Activated naive CD4-positive, alpha-beta T cell treated with anti-CD3 and anti-CD28 coated beads, Interleukin-2, amount 10 ng/mL, durations not matched to agents 7 days and 5 days (primary cell): Measurements from ENCODE around the gene KCND2.
"Not testable (repeated sequence)": the region's sequence is repeated elsewhere in the genome, so short reads cannot be mapped to it uniquely, and the experiment has no call there.

Source experiments
- CTCF ChIA-PET: fragments of 350-600 bp; sonication (Branson Sonifier 250); formaldehyde crosslinking; loops from one replicate; lab custom pipeline; 2021; ENCODE audit warnings: antibody characterized with exemption; lab: Charles Lee
- DNase-seq: peaks from one replicate; pipeline ENCODE4 v3.0.0-alpha.2; 2020
- H3K27ac Mint-ChIP-seq: one replicate; pipeline ENCODE4 v1.8.0; 2021; ENCODE audit warnings: mild to moderate bottlenecking, moderate library complexity, mixed read lengths
- H3K27me3 Mint-ChIP-seq: one replicate; pipeline ENCODE4 v1.8.0; 2021; ENCODE audit warnings: mild to moderate bottlenecking, mixed read lengths
- H3K36me3 Mint-ChIP-seq: one replicate; pipeline ENCODE4 v1.8.0; 2021; ENCODE audit warnings: mixed read lengths
- H3K4me1 Mint-ChIP-seq: one replicate; pipeline ENCODE4 v1.8.0; 2021; ENCODE audit warnings: mixed read lengths
- H3K4me3 Mint-ChIP-seq: one replicate; pipeline ENCODE4 v1.8.0; 2021; ENCODE audit warnings: mild to moderate bottlenecking, moderate library complexity, mixed read lengths
- H3K9me3 Mint-ChIP-seq: one replicate; pipeline ENCODE4 v1.8.0; 2021; ENCODE audit warnings: mixed read lengths

KCND2 gene

GRCh38 chr7:120658516-120658915, 385.5 kb downstream of the KCND2 start:
- CTCF ChIA-PET: no interaction called here
- Mint-ChIP-seq H3K4me1 (no peaks in the 10 kb centered on the region), H3K27me3 (no peaks in the 10 kb centered on the region), H3K36me3 (no peaks in the 10 kb centered on the region), H3K9me3 (no peaks in the 10 kb centered on the region), H3K27ac (no peak overlapping the region), H3K4me3 (no peak overlapping the region)
- DNase-seq: no peak

- H3K27ac Mint-ChIP-seq: no peak overlapping the region
- no peaks in the 10 kb centered on the region for H3K27me3 Mint-ChIP-seq
- no peak for DNase-seq
- H3K4me3 Mint-ChIP-seq: no peak overlapping the region
- H3K36me3 Mint-ChIP-seq: no peaks in the 10 kb centered on the region
- no peaks in the 10 kb centered on the region for H3K4me1 Mint-ChIP-seq
- no peaks in the 10 kb centered on the region for H3K9me3 Mint-ChIP-seq
- CTCF ChIA-PET: no interaction called here
Observed at GRCh38 chr7:120662291-120662690, 389.3 kb downstream of the KCND2 start.

GRCh38 chr7:120665068-120665467, 392.1 kb downstream of the KCND2 start:
- H3K4me3 Mint-ChIP-seq: no peak overlapping the region
- DNase-seq: no peak
- no peaks in the 10 kb centered on the region for H3K9me3 Mint-ChIP-seq
- CTCF ChIA-PET: no interaction called here
- no peaks in the 10 kb centered on the region for H3K36me3 Mint-ChIP-seq
- no peak overlapping the region for H3K27ac Mint-ChIP-seq
- H3K27me3 Mint-ChIP-seq: no peaks in the 10 kb centered on the region
- H3K4me1 Mint-ChIP-seq: no peaks in the 10 kb centered on the region

DNA sequence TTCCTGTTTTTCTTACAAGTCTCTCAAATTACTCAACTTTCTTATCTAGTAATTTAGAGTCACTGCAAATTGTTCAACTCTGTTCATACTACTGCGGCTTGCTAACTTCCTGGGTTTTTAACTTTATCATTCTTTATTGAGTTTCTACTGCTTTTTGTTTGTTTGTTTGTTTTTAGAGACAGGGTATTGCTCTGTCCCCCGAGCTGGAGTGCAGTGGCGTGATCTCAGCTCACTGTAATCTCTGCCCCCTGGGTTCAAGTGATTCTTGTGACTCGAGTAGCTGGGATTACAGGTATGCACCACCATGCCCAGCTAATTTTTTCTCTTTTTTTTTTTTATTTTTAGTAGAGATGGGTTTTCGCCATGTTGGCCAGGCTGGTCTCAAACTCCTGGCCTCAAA, 402.1 kb downstream of the KCND2 start:
- Mint-ChIP-seq H3K27ac (no peak overlapping the region), H3K4me3 (no peak overlapping the region)

GRCh38 chr7:120677535-120677934, 404.6 kb downstream of the KCND2 start:
- no peak for DNase-seq
- Mint-ChIP-seq H3K4me1 (no peaks in the 10 kb centered on the region), H3K4me3 (no peak overlapping the region), H3K27me3 (no peaks in the 10 kb centered on the region), H3K9me3 (no peaks in the 10 kb centered on the region), H3K27ac (no peak overlapping the region), H3K36me3 (no peaks in the 10 kb centered on the region)
- CTCF ChIA-PET: no interaction called here

More for the DNA sequence above, 402.1 kb downstream of the KCND2 start:
- Mint-ChIP-seq H3K36me3 (no peaks in the 10 kb centered on the region), H3K4me1 (no peaks in the 10 kb centered on the region), H3K9me3 (peaks cover 1% of the 10 kb centered on the region), H3K27me3 (no peaks in the 10 kb centered on the region)
- DNase-seq: no peak
- CTCF ChIA-PET: no interaction called here

DNA sequence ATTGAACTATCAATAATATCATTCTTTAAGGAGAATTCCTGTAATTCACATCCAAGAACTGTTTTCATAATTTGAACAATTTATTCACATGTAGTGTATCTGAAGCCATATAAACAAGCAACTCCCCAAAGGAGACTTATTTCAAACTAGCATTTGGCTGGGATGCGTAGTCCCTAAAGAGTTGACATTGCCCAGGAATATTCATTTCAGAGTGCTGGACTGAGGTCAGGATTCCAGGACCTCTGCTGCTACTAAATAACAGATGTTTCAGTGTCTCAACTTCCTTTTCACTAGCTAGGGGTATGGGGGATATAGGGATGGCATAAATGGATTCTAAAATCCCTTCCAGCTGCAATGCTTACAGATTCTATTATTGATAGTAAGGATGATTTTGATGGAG, 408.0 kb downstream of the KCND2 start:
- CTCF ChIA-PET: no interaction called here
- Mint-ChIP-seq H3K27me3 (no peaks in the 10 kb centered on the region), H3K27ac (no peak overlapping the region), H3K9me3 (no peaks in the 10 kb centered on the region), H3K4me1 (no peaks in the 10 kb centered on the region), H3K4me3 (no peak overlapping the region), H3K36me3 (no peaks in the 10 kb centered on the region)
- no peak for DNase-seq

- no peak overlapping the region for H3K4me3 Mint-ChIP-seq
Observed at GRCh38 chr7:120684463-120684862, 411.5 kb downstream of the KCND2 start.

DNA sequence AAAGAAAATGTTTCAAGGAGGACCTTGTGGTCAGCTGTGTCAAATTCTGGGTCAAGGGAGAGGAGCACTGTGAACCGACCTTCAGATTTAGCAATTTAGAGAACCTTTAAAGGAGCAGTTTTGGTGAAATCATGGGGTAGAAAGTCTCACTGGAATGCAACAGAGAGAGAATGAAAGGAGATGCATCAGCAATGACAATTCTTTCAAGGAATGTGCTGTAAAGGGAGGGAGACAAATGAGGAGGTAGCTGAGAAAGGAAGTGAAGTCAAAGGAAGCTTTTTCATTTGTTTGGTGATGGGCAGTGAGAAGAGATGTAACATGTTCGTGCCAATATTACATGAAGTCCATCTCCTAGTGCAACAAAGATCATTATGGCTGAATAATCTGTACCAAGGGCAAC, 418.9 kb downstream of the KCND2 start:
- DNase-seq: no peak
- Mint-ChIP-seq H3K9me3 (no peaks in the 10 kb centered on the region), H3K36me3 (no peaks in the 10 kb centered on the region), H3K27me3 (no peaks in the 10 kb centered on the region), H3K4me3 (no peak overlapping the region), H3K4me1 (no peaks in the 10 kb centered on the region), H3K27ac (no peak overlapping the region)
- CTCF ChIA-PET: no interaction called here

More at GRCh38 chr7:120684463-120684862, 411.5 kb downstream of the KCND2 start:
- no peaks in the 10 kb centered on the region for H3K36me3 Mint-ChIP-seq
- H3K9me3 Mint-ChIP-seq: no peaks in the 10 kb centered on the region
- no peaks in the 10 kb centered on the region for H3K4me1 Mint-ChIP-seq
- CTCF ChIA-PET: no interaction called here
- H3K27ac Mint-ChIP-seq: no peak overlapping the region
- DNase-seq: no peak
- H3K27me3 Mint-ChIP-seq: no peaks in the 10 kb centered on the region

DNA sequence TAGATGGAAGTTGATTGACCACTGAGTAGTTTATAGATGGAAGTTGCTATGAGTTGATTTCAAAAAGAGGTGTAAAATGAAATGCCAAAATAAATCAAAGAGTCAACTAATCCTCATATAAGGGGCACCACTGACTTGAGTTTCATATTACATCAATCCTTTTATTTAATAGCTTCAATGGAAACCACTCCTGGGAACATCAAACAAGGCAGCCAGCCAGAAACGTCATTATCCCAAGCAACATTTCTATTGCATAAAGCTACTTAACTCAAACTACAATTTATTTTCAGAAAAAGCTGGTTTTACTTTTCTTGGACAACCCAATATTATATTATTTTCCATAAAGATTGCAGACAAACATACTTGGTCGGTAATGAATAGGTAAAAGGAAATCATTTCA, 422.9 kb downstream of the KCND2 start:
- H3K27me3 Mint-ChIP-seq: no peaks in the 10 kb centered on the region
- H3K27ac Mint-ChIP-seq: no peak overlapping the region
- H3K9me3 Mint-ChIP-seq: no peaks in the 10 kb centered on the region
- DNase-seq: no peak
- CTCF ChIA-PET: no interaction called here
- H3K4me1 Mint-ChIP-seq: no peaks in the 10 kb centered on the region
- H3K36me3 Mint-ChIP-seq: no peaks in the 10 kb centered on the region
- H3K4me3 Mint-ChIP-seq: no peak overlapping the region

GRCh38 chr7:120700796-120701195, 427.8 kb downstream of the KCND2 start:
- no peaks in the 10 kb centered on the region for H3K36me3 Mint-ChIP-seq
- H3K4me1 Mint-ChIP-seq: no peaks in the 10 kb centered on the region
- no peak overlapping the region for H3K27ac Mint-ChIP-seq
- no peaks in the 10 kb centered on the region for H3K27me3 Mint-ChIP-seq
- H3K4me3 Mint-ChIP-seq: no peak overlapping the region
- CTCF ChIA-PET: no interaction called here
- DNase-seq: no peak
- H3K9me3 Mint-ChIP-seq: no peaks in the 10 kb centered on the region

DNA sequence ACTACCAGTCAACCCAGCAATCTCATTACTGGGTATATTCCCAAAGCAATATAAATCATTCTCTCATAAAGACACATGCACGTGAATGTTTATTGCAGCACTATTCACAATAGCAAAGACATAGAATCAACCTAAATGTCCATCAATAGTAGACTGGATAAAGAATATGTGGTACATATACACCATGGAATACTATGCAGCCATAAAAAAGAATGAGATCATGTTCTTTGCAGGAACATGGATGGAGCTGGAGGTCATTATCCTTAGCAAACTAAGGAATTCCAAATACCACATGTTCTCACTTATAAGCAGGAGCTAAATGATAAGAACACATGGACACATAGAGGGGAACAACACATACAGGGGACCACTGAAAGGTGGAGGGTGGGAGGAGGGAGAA, 429.4 kb downstream of the KCND2 start:
- DNase-seq, H3K27ac Mint-ChIP-seq, H3K9me3 Mint-ChIP-seq, H3K4me1 Mint-ChIP-seq, H3K27me3 Mint-ChIP-seq, H3K4me3 Mint-ChIP-seq, H3K36me3 Mint-ChIP-seq, CTCF ChIA-PET: not testable (repeated sequence)

DNA sequence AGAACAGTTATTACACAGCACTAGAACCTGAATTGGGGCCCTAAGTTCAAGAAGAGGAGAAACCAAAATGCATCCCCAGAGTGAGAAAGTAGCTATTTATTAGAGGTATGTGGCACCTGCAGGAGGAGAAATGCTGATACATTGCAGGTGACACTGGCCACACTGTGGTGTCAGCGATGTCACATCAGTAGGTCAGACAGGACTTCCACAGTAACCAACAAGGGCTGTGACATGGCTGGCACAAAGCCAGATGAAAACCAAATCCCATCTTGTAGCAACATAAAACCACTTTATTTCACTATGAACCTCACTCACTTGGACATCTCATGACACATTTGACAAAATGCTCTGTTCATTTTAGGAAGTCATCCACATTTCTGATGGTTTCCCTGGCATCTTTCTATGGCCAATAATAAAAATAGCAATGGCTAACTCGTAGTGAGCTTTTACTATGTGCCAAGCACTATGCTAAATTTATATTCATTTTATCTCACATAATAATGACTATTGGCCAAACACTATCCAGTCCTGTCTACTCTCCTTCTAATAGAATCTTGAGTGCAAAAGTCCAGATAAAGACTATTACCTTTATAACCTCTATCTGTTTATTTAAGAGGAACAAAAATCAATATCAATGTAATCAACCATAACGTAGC, 430.7 kb downstream of the KCND2 start:
- CTCF ChIA-PET: no interaction called here
- Mint-ChIP-seq H3K4me1 (no peaks in the 10 kb centered on the region), H3K36me3 (no peaks in the 10 kb centered on the region), H3K9me3 (no peaks in the 10 kb centered on the region), H3K27ac (no peak overlapping the region), H3K4me3 (no peak overlapping the region), H3K27me3 (no peaks in the 10 kb centered on the region)
- no peak for DNase-seq

DNA sequence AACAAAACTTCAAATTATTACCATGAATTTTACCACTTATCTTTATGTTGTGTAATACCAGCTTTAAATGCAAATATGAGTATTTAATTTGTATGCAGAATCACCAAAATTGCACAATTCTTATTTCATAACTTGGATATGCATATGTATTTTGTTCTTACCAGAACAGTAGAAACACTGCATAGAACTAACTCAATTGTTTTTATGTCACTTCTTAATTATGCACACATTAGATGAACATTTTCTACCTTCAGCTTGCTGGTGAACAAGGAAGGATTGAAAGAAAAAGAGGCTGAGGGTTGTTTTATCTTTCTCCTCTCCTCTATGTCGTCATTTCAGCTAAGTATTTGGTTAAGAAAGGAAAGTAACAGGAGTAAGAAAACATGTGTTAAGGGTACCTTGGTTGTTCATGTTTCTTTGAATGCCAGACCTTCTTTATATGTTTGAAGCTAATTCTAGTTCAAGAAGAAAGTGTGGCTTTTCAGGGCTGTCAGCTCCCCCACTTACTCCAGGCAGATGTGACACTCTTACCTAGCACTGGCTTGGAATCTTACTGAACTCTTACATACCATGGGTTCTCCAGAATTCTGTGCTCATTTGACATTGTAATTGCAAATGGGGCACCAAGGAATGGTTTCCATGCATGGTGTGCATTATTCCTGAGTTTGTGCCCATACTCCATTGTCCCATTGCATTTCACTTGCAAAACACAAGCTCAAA, 436.4 kb downstream of the KCND2 start:
- Mint-ChIP-seq H3K27me3 (no peaks in the 10 kb centered on the region), H3K4me1 (no peaks in the 10 kb centered on the region), H3K27ac (no peak overlapping the region), H3K9me3 (no peaks in the 10 kb centered on the region), H3K4me3 (no peak overlapping the region), H3K36me3 (no peaks in the 10 kb centered on the region)
- no peak for DNase-seq
- CTCF ChIA-PET: no interaction called here

DNA sequence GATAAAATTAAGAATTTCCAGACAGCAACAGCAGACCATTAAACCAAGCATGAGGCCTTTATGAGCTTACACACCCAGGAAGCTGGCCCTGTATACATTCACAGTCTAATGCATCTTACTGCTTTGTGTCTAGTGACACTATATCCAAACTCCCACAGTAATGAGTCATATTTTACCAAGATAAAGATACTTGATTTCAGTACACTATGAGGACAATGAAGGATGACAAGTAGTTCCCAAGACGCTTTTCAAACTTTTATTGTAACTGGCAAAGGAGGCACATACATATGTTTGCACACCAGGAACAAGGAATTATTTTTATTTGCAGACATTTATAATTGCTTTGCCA, 437.0 kb downstream of the KCND2 start:
- Mint-ChIP-seq H3K27me3 (no peaks in the 10 kb centered on the region), H3K9me3 (no peaks in the 10 kb centered on the region), H3K4me3 (no peak overlapping the region), H3K4me1 (no peaks in the 10 kb centered on the region), H3K36me3 (no peaks in the 10 kb centered on the region), H3K27ac (no peak overlapping the region)
- DNase-seq: no peak
- CTCF ChIA-PET: no interaction called here

GRCh38 chr7:120714945-120715344, 442.0 kb downstream of the KCND2 start:
- CTCF ChIA-PET: no interaction called here
- no peak for DNase-seq
- Mint-ChIP-seq H3K27me3 (no peaks in the 10 kb centered on the region), H3K27ac (no peak overlapping the region), H3K4me1 (no peaks in the 10 kb centered on the region), H3K36me3 (no peaks in the 10 kb centered on the region), H3K4me3 (no peak overlapping the region), H3K9me3 (no peaks in the 10 kb centered on the region)
